Nephron progenitor cell (in vitro differentiated cells): Measurements from ENCODE around the gene BBS5.
A peak's percentile ranks its signal among the peaks of the same experiment; 100 is the strongest.

Experiments used
- DNase-seq: peaks from one replicate; pipeline ENCODE4 v3.0.0; 2021
- H3K27ac Mint-ChIP-seq: 2 replicates; pipeline ENCODE4 v1.8.0; 2021; ENCODE audit warnings: mild to moderate bottlenecking, moderate library complexity, mixed read lengths
- H3K27me3 Mint-ChIP-seq: 2 replicates; pipeline ENCODE4 v1.8.0; 2021; ENCODE audit warnings: mild to moderate bottlenecking, low read depth, mixed read lengths; ENCODE audit not compliant: poor library complexity
- H3K36me3 Mint-ChIP-seq: 2 replicates; pipeline ENCODE4 v1.8.0; 2021; ENCODE audit warnings: low read depth, mixed read lengths
- H3K4me1 Mint-ChIP-seq: 2 replicates; pipeline ENCODE4 v1.8.0; 2021; ENCODE audit warnings: mixed read lengths
- H3K4me3 Mint-ChIP-seq: 2 replicates; pipeline ENCODE4 v1.8.0; 2021; ENCODE audit warnings: mild to moderate bottlenecking, moderate library complexity, mixed read lengths
- H3K9me3 Mint-ChIP-seq: 2 replicates; pipeline ENCODE4 v1.8.0; 2021; ENCODE audit warnings: mild to moderate bottlenecking, moderate library complexity, mixed read lengths
- CTCF ChIP-seq: fragments of 200-600 bp; sonication (generic); IDR thresholded peaks from 2 replicates; pipeline ENCODE4 v1.5.0; 2021; ENCODE audit warnings: antibody characterized with exemption

BBS5 gene

GRCh38 chr2:169476459-169476858, 2.8 kb upstream of the BBS5 start:
- H3K27ac Mint-ChIP-seq = no peak overlapping the region
- H3K4me1 Mint-ChIP-seq = peaks cover 8% of the 10 kb centered on the region
- TF ChIP-seq CTCF = no peak
- peaks cover 21% of the 10 kb centered on the region for H3K27me3 Mint-ChIP-seq
- H3K36me3 Mint-ChIP-seq = no peaks in the 10 kb centered on the region
- DNase-seq = no peak
- no peaks in the 10 kb centered on the region for H3K9me3 Mint-ChIP-seq
- H3K4me3 Mint-ChIP-seq = no peak overlapping the region

GRCh38 chr2:169478339-169478738, 955 bp upstream of the BBS5 start:
- Mint-ChIP-seq H3K36me3 (peaks cover 1% of the 10 kb centered on the region), H3K9me3 (no peaks in the 10 kb centered on the region), H3K27ac (no peak overlapping the region), H3K4me1 (peaks cover 8% of the 10 kb centered on the region), H3K27me3 (peaks cover 21% of the 10 kb centered on the region), H3K4me3 (peak overlapping the region; percentile 92)
- no peak for DNase-seq
- no peak for TF ChIP-seq CTCF

- no peak for TF ChIP-seq CTCF
- H3K27me3 Mint-ChIP-seq = peaks cover 21% of the 10 kb centered on the region
- peaks cover 8% of the 10 kb centered on the region for H3K4me1 Mint-ChIP-seq
- no peak for DNase-seq
- H3K9me3 Mint-ChIP-seq = no peaks in the 10 kb centered on the region
- peak overlapping the region; percentile 92 for H3K4me3 Mint-ChIP-seq
- H3K36me3 Mint-ChIP-seq = peaks cover 6% of the 10 kb centered on the region
- H3K27ac Mint-ChIP-seq = no peak overlapping the region
Observed at GRCh38 chr2:169478745-169479256, 493 bp upstream of the BBS5 start.

- no peak for TF ChIP-seq CTCF
- peak overlapping the region; percentile 92 for H3K4me3 Mint-ChIP-seq
- H3K27ac Mint-ChIP-seq = no peak overlapping the region
- H3K9me3 Mint-ChIP-seq = no peaks in the 10 kb centered on the region
- H3K36me3 Mint-ChIP-seq = peaks cover 7% of the 10 kb centered on the region
- peaks cover 17% of the 10 kb centered on the region for H3K27me3 Mint-ChIP-seq
- H3K4me1 Mint-ChIP-seq = peaks cover 8% of the 10 kb centered on the region
- no peak for DNase-seq
Observed at GRCh38 chr2:169480079-169480465, 778 bp downstream of the BBS5 start.

- peaks cover 31% of the 10 kb centered on the region for H3K36me3 Mint-ChIP-seq
- DNase-seq = no peak
- H3K4me1 Mint-ChIP-seq = peaks cover 8% of the 10 kb centered on the region
Observed at GRCh38 chr2:169485650-169486138, 6.4 kb downstream of the BBS5 start.

More at GRCh38 chr2:169485650-169486138, 6.4 kb downstream of the BBS5 start:
- no peaks in the 10 kb centered on the region for H3K27me3 Mint-ChIP-seq
- no peak overlapping the region for H3K4me3 Mint-ChIP-seq
- no peak for TF ChIP-seq CTCF
- no peak overlapping the region for H3K27ac Mint-ChIP-seq
- H3K9me3 Mint-ChIP-seq = peaks cover 2% of the 10 kb centered on the region
